ENCODE results near the gene MPRIP.

MPRIP gene

GRCh38 chr17:17032131-17032692, 10.0 kb upstream of the MPRIP start:
- DNase-seq = peak; percentile 37

GRCh38 chr17:17033466-17033865, 8.8 kb upstream of the MPRIP start:
- no peak for DNase-seq

GRCh38 chr17:17034026-17034425, 8.2 kb upstream of the MPRIP start:
- DNase-seq = no peak

GRCh38 chr17:17034496-17035075, 7.7 kb upstream of the MPRIP start:
- no peak for DNase-seq

- no peak for DNase-seq
These were observed 6.8 kb upstream of the MPRIP start for GRCh38 chr17:17035490-17035889.

- no peak for DNase-seq
These were observed 6.2 kb upstream of the MPRIP start for GRCh38 chr17:17035920-17036523.

- DNase-seq = no peak
These were observed 5.7 kb upstream of the MPRIP start for GRCh38 chr17:17036524-17036998.

GRCh38 chr17:17039911-17040310, 2.3 kb upstream of the MPRIP start:
- no peak for DNase-seq

- peak; percentile 89 for DNase-seq
These were observed 1.2 kb upstream of the MPRIP start for GRCh38 chr17:17041018-17041521.

- DNase-seq = peak; percentile 97
These were observed 480 bp upstream of the MPRIP start for GRCh38 chr17:17041571-17042383.

- peak; percentile 39 for DNase-seq
These were observed 699 bp downstream of the MPRIP start for GRCh38 chr17:17042851-17043460.

- peak; percentile 33 for DNase-seq
These were observed 1.4 kb downstream of the MPRIP start for GRCh38 chr17:17043461-17044271.

GRCh38 chr17:17044846-17045561, 2.7 kb downstream of the MPRIP start:
- DNase-seq = peak; percentile 53

- DNase-seq = no peak
These were observed 5.8 kb downstream of the MPRIP start for GRCh38 chr17:17048106-17048505.

- no peak for DNase-seq
These were observed 8.4 kb downstream of the MPRIP start for GRCh38 chr17:17050346-17051345.

- no peak for DNase-seq
These were observed 9.1 kb downstream of the MPRIP start for GRCh38 chr17:17051380-17051779.

- no peak for DNase-seq
These were observed 9.7 kb downstream of the MPRIP start for GRCh38 chr17:17051791-17052461.

GRCh38 chr17:17052462-17053221, 10.4 kb downstream of the MPRIP start:
- DNase-seq = no peak

Measured in DMS53 (cell line).